ENCODE data around the gene VEGFA.

Gene VEGFA

DNA sequence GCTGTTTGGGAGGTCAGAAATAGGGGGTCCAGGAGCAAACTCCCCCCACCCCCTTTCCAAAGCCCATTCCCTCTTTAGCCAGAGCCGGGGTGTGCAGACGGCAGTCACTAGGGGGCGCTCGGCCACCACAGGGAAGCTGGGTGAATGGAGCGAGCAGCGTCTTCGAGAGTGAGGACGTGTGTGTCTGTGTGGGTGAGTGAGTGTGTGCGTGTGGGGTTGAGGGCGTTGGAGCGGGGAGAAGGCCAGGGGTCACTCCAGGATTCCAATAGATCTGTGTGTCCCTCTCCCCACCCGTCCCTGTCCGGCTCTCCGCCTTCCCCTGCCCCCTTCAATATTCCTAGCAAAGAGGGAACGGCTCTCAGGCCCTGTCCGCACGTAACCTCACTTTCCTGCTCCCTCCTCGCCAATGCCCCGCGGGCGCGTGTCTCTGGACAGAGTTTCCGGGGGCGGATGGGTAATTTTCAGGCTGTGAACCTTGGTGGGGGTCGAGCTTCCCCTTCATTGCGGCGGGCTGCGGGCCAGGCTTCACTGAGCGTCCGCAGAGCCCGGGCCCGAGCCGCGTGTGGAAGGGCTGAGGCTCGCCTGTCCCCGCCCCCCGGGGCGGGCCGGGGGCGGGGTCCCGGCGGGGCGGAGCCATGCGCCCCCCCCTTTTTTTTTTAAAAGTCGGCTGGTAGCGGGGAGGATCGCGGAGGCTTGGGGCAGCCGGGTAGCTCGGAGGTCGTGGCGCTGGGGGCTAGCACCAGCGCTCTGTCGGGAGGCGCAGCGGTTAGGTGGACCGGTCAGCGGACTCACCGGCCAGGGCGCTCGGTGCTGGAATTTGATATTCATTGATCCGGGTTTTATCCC lies at the start of gene VEGFA:
TSS of gene VEGFA (plus strand) at position 686 of the 846 bp plus-strand sequence.
- DNase-seq = peak; percentile 81

DNA sequence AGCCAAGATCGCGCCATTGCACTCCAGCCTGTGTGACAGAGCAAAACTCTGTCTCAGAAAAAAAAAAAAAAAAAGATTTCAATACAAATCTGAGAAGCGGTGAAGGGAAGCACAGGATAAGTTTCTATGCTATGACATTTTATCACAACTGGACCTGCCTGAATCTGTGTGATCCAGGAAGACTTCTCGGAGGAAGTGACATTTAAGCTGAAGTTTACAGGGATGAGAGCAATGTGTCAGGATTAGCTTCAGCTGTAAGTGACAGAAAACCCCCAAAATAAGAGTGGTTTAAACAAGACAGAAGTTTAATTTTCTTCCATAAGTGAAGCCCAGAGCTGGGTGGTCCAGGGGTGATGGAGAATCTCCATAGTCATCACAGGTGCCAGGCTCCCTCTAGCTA lies 49.0 kb upstream of the VEGFA start:
- DNase-seq = no peak

DNA sequence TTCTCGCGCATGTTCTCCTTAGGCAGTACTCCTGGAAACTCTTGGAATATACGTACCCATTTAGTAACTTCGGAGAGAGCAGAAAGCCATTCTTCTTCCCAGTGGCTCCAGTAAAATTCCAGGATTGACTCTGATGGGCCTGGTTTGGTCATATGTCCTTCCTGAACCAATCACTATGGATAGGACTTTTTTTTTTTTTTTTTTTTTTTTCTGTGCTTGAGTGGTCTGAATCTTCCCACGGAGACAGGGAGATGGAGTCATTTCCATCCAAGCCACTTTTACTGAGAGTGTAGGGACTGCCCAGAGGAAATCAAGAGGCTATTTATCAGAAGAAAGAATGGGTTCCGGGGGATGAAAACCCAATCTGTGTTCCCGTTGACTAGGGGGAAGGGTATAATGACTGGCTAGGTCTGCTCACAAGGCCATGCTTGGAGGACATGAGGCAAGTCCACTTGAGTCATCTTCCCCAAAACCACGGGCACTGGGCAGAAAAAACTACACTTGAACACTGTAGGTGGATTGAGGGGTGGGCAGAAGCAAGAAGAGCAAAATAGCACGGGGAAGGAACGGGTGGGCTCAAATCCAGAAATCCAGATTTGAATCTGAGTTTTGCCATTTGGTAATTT lies 47.0 kb upstream of the VEGFA start:
- DNase-seq = no peak

DNA sequence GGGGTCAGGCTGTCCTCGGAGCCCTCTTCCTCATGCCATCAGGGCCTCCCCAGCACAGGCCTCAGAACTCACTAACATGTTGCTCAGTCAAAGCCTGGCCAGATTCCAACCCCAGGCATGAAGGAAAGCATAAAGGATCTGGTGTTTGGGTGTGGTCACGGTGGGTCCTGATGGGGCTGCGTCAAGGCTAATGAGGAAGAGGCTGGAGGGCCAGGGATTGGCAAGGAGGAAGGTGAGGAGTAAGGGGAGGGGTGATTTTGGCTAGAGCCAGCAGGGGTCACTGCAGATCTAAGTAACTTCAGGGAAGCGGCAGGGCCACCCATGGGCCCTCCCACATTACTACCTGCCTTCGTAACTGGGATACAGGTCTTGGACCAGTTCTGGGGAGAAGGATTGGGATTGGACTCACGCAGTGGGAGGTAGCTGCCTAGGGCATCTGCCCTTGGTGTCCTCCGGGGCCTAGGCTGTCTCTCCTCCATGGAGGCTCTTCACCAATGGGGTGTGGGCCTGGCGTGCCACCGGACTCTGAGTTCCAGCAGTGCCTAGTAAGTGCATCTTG lies 46.2 kb upstream of the VEGFA start:
- peak; percentile 35 for DNase-seq

DNA sequence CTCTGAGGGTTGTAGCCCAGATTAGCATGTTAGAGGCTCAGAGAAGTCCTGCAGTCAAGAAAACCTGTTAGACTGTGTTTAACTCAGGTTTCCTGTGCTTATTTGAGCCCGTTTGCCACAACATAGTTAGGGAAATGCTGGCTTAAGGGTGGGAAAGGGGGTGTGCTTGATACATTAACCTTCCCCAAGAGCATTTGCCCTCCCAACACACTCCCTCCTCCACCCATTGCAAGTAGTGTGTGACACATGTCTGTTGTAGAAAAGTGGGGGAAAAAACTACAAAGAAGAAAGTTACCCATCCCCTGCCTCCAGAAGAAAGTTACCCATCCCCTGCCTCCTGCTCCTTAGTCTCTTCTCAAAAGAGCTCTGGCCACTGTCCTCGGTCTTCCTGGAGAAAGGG lies 45.7 kb upstream of the VEGFA start:
- no peak for DNase-seq

- peak; percentile 30 for DNase-seq
Measured at GRCh38 chr6:43724914-43725642, 44.9 kb upstream of the VEGFA start.

DNA sequence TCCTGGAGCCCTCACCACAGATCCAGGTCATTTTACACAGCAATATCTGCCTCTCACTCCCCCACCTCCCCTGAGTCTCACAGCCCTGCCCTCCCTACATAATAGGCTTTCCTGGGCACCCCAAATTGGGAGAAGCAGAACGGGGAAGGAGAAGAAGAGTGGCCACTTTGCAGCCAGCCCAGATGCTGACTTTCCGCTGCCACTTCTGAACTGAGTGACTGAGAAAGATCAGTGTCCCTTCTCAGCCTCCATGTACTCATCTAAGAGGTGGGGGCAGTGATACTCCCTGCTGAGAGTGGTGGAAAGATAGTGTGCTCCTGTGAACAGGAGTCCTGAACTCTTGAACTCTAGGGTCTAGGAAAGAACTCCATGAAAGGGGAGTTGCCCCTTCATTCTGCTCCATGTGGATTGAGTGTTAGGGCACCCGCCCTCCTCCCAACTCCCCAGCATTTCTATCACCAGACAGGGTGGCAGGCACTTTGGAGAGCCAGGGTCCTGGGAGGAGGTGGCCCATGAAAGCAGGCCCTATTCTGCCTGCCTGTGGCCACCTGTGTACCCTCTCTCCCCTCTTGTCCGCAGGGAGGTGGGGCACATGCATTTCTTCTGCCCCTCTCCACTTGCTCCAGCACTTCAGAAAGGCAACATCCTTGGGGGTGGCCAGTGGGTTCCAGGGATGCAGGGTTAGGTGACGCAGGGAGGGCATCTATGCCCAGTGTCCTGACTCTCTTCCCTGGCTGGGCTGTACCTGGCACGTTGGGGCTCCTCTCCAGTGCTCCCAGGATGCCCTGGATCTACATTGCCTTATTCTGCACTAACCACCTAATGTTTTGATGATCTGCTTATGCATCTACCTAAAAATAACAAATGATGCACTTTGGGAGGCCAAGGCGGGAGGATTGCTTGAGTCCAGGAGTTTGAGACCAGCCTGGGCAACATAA lies 44.1 kb upstream of the VEGFA start:
- no peak for DNase-seq

- DNase-seq = no peak
Measured at GRCh38 chr6:43727634-43728033, 42.4 kb upstream of the VEGFA start.

DNA sequence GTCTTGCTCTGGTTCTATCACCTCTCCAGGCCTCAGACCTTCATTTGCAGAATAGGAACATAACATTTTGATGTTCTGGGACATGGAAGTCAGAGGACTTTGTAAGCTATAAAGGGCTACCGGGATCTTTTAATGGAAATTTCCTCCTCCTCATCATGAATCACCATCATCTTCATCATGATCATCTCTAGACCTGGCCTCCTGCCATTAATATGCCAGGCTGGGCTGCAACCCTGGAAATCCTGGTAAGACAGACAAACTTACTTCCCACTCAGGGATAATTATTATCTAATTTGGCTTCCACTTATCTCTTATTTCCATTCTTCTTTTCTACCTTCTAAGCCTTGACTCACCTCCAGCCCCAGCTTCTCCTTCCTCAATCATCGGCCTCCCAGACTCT lies 41.4 kb upstream of the VEGFA start:
- DNase-seq = no peak

GRCh38 chr6:43729537-43729936 lies 40.5 kb upstream of the VEGFA start:
- DNase-seq = no peak

DNA sequence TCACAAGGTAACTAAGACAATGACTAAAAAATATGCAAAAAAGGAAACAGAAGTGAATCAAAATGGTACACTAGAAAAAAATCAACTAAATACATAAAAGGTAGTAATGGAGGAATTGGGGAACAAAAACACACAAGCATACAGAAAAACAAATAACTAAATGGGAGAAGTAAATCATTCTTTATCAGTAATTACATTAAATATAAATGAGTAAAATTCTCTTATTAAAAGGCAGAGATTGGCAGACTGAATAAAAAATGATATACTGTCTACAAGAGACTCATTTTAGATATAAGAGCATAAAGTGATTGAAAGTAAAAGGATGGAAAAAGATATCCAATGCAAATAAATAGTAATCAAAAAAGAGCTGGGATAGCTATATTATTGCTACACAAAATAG lies 39.4 kb upstream of the VEGFA start:
- DNase-seq = no peak

DNA sequence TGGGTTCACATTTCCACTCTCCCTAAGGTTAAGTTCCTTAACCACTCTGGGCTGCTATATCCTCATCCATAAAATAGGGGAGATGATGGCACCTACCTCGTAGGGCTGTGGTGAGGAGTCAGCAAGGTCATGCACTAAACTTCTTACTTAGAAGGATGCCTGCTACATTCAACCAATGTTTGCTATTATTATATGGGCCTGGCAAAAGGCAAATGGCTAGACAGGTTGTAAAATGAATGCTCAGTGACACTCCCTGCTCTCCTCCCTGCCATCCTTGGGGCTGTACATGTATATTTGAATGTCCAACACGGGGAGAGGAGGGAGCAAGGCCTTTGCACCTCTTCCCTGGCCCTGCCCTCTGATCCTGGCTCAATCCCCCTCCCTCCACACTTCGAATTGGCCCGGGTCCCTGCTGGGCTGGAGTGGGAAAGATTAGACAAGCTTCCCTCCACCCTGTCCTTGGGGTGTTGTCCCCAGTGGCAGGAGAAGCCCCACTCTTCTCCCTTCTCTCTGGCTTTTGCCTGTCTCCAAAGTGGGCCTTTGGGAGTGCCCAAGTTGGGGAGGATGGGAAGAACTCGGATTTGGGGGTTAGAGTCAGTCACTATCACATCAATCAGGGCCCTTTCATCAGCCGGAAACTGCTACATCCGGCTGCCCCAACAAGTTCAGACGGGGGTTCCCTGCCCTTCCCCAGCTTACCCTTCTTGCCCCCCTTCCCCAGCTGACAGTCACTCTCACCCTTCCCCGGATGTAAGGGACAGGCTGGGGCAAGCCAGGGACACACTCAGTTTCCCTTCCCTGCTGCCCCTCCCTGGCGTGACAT lies 36.3 kb upstream of the VEGFA start:
- DNase-seq = no peak

DNA sequence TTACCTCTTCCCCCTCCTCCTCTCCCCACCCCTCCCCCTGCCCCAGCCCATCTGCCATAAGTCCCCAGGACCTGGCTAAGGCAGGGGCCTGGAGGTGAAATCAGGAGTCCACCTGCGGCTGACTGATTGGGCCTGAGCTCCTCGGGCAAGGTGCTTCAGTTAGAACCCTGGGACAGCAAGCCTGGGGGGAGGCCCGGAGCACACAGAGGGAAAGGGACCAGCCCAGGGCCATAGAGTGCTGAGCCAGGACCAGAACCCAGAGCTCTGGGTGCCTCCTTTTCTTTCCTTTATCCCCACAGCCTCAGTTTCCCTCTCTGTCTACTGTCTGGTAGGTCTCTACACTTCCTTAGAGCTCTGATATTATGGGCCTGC lies 35.7 kb upstream of the VEGFA start:
- DNase-seq = no peak

- DNase-seq = no peak
Measured at GRCh38 chr6:43735642-43736199, 34.3 kb upstream of the VEGFA start.

DNA sequence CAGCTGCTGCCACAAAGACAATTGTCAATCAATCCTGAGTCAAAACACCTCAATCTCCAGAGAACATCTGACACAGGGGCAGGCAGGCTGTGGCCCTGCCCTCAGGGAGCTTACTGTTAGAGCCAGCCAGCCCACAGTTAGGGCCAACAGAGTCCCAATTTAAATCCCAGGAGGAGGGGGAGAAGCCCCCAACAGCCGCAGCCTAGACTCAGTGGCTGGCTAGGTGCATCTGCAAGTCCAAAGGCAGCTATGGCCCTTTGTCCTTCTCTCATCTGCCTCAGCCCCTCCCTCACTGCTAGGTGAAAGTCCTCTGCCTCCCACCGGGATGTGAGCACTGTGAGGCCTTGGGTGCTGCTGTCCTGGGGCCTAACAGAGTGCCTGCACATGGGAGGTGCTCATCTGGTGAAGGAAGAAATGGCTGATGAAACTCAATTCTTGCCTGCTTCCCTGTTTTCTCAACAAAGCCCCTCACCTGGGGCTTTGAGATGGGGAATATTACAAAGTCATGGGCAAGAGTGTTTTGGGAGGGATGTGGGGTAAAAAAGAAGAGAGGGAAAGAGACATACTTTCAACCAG lies 33.7 kb upstream of the VEGFA start:
- DNase-seq = no peak

DNA sequence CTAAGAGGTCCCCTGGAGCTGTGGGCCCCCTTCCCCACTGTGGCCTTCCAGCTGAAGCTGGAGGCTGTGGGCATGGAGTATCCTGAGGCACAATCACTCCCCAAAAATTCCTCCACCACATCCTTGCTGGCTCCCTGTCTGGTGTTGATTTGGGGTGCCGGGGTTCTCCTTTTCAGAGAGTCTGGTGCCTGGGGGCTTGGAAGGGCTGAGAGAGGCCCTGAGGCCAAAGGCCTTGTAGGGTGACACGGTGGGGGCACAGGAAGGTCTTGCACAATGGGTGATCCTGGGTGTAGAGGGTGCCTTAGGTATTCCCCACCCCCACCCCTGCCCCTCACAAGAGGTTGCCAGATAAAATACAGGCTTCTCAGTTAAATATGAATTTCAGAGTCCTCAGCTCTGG lies 33.2 kb upstream of the VEGFA start:
- no peak for DNase-seq

DNA sequence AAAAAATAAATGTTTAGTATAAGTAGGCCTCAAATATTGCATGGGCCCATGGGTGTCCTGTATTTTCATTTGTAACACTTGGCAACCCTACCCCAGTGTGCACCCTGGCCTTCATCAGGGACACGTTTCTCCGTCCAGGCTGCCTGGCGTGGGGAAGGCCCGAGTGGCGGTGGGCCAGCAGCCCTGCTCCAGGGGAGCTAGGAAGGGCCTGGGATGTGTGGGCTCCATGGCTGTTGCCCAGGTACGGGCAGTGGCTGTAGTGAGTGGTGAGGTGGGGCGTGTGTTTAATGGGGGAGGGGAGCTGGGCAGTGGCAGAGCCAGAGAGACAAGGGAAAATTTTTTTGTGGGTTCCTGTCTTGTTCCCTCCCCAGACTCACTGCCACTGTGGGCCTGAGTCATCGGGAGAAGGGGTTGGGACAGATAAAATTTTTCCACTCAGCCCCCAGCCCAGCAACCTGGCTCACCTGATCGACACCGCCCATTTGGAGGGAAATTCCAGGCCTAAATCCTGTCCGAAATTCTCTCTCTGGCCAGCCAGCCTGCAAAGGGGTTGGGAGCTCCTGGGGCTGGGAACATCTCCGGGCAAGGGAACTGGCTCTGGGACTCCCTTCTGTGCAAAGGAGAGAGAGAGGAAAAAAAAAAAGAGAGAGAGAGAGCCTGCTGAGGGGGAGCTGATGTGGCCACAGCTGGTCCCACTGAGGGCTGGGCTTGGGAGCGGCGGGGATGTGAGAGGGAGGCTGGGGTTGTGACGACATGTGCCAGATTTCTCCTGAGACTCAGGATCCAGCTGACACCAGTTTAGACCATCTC lies 32.5 kb upstream of the VEGFA start:
- DNase-seq = no peak

- no peak for DNase-seq
Measured at GRCh38 chr6:43738267-43738676, 31.7 kb upstream of the VEGFA start.

DNA sequence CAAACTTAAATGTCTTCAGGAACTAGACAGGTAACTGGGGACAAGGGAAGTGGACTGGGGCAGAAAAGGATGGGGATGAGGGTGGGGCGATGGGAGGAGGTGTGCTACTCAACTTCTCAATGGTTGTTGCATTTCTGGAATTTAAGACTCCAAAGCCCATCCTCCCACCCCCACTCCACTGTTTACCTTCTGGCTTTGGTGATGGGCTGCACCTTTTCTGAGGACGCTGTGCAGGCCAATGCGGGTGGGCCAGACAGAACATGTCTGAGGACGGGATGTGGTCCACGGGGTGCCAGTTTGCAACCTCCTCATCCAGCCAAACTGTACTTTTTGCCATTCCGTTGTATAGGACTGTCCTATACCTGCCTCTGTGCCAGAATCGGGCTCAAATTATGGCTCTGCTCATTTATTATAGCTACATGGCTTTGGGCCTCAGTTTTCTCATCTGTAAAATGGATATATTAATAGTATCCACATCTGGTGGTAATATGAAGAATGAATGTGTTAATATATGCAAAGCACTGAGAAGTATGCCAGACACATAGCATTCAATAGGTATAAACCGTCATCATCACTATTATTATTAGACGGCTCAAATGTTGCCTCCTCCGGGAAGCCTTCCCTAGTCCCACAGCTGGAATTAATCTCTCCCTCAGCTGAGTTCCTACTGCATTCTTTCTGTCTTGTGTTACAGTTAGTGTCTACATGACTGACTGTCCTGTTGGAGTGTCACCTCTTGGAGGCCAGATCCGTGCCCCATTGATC lies 31.0 kb upstream of the VEGFA start:
- DNase-seq = no peak
